Measurements from ENCODE around the gene RIN2. TPM values are rescaled to one million over a fixed set of nuclear protein-coding genes. Genes with fewer than 3 reads are reported as not detected.

The RIN2 gene
- total RNA-seq, 1 experiment from 2014 or later, result 36.7 TPM

DNA sequence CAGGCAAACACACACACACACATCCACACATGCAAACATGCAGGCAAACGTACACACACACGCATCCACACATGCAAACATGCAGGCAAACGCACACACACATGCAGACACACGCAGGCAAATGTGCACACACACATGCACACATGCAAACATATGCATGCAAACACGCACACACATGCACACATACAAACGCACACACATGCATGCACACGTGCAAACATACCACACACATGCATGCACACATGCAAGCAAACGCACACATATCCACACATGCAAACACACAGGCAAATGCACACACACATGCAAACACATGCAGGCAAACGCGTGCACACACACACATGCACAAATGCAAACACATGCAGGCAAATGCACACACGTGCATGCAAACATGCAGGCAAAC lies 46.9 kb upstream of the RIN2 start:
- H3K36me3 ChIP-seq (ENCODE audit: control insufficient read depth, insufficient read depth, low read length), result no peaks in the 10 kb centered on the region
- POLR2A ChIA-PET, result no interaction called here
- CTCF ChIA-PET, result no interaction called here

DNA sequence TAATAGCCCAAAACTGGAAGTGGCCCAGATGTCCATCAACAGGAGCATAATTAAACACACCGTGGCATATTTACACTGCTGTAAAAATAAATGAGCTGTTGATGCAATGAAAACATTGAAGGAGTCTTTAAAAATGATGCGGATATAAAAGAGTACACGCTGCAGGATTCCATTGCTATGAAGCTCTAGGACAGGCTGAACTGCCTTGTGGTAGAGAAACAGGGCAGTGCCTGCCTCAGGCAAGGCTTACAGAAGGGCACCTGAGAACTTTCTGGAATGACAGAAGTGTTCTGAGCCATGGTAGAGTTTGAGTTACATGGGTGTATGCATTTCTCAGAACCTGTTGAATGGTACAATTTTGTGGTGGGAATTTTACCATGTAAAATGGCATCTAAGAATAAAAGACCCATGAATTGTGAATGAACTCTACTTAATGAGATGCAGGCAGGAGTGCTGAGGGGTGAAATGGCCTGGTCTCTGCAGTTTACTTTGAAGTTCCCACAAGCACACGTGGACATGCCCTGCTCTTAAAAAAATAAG lies 45.3 kb upstream of the RIN2 start:
- Mint-ChIP-seq H3K27me3 (ENCODE audit: insufficient read depth, unreplicated experiment) (no peaks in the 10 kb centered on the region), H3K4me3 (ENCODE audit: unreplicated experiment) (no peak overlapping the region), H3K4me1 (ENCODE audit: low read depth, unreplicated experiment) (peaks cover 20% of the 10 kb centered on the region), H3K27ac (ENCODE audit: unreplicated experiment) (no peak overlapping the region), H3K9me3 (ENCODE audit: unreplicated experiment) (peaks cover 4% of the 10 kb centered on the region), H3K36me3 (ENCODE audit: insufficient read depth, unreplicated experiment) (no peaks in the 10 kb centered on the region)
- BruUV-seq (replicated peaks), result no TSS peak
- no peak for DNase-seq
- H3K4me1 ChIP-seq, result peaks cover 42% of the 10 kb centered on the region
- peaks cover 18% of the 10 kb centered on the region for H3K9me3 ChIP-seq
- no peaks in the 10 kb centered on the region for H3K36me3 ChIP-seq (ENCODE audit: control insufficient read depth, insufficient read depth, low read length)
- intact Hi-C loops (cut with micrococcal nuclease; ENCODE audit: unreplicated experiment), result no loop called here
- ChIA-PET POLR2A (no interaction called here), CTCF (no interaction called here)
- TF ChIP-seq, protein P1, sequence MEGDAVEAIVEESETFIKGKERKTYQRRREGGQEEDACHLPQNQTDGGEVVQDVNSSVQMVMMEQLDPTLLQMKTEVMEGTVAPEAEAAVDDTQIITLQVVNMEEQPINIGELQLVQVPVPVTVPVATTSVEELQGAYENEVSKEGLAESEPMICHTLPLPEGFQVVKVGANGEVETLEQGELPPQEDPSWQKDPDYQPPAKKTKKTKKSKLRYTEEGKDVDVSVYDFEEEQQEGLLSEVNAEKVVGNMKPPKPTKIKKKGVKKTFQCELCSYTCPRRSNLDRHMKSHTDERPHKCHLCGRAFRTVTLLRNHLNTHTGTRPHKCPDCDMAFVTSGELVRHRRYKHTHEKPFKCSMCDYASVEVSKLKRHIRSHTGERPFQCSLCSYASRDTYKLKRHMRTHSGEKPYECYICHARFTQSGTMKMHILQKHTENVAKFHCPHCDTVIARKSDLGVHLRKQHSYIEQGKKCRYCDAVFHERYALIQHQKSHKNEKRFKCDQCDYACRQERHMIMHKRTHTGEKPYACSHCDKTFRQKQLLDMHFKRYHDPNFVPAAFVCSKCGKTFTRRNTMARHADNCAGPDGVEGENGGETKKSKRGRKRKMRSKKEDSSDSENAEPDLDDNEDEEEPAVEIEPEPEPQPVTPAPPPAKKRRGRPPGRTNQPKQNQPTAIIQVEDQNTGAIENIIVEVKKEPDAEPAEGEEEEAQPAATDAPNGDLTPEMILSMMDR (IDR thresholded peaks at IDR 0.05; ENCODE audit: insufficient read depth in 1 of 2, low read depth in 1 of 2, low read length in 1 of 2, severe bottlenecking in 1 of 2, unreplicated experiment in 1 of 2), result no peak
- no peaks in the 10 kb centered on the region for H3K27me3 ChIP-seq (replicated peaks; ENCODE audit: control insufficient read depth, insufficient read depth, low read length)
- no peak overlapping the region for H3K4me3 ChIP-seq (ENCODE audit: low read depth, low read length)

More for the DNA sequence above, 46.9 kb upstream of the RIN2 start:
- no peaks in the 10 kb centered on the region for H3K36me3 Mint-ChIP-seq (ENCODE audit: insufficient read depth, unreplicated experiment)
- H3K9me3 Mint-ChIP-seq (ENCODE audit: unreplicated experiment), result no peaks in the 10 kb centered on the region
- H3K27ac Mint-ChIP-seq (ENCODE audit: unreplicated experiment), result no peak overlapping the region
- H3K4me1 Mint-ChIP-seq (ENCODE audit: low read depth, unreplicated experiment), result peaks cover 20% of the 10 kb centered on the region
- H3K27me3 Mint-ChIP-seq (ENCODE audit: insufficient read depth, unreplicated experiment), result no peaks in the 10 kb centered on the region
- BruUV-seq (replicated peaks), result no TSS peak
- Histone ChIP-seq H3K9me3 (peaks cover 7% of the 10 kb centered on the region; the same call in 1 of the 2 replicates), H3K27me3 (replicated peaks; ENCODE audit: control insufficient read depth, insufficient read depth, low read length) (no peaks in the 10 kb centered on the region), H3K4me1 (peaks cover 42% of the 10 kb centered on the region), H3K4me3 (ENCODE audit: low read depth, low read length) (no peak overlapping the region)
- TF ChIP-seq, protein P1 (IDR thresholded peaks at IDR 0.05; ENCODE audit: insufficient read depth in 1 of 2, low read depth in 1 of 2, low read length in 1 of 2, severe bottlenecking in 1 of 2, unreplicated experiment in 1 of 2), result no peak
- intact Hi-C loops (cut with micrococcal nuclease; ENCODE audit: unreplicated experiment), result no loop called here
- DNase-seq, result no peak
- peak overlapping the region; percentile 17 for H3K4me3 Mint-ChIP-seq (ENCODE audit: unreplicated experiment)

DNA sequence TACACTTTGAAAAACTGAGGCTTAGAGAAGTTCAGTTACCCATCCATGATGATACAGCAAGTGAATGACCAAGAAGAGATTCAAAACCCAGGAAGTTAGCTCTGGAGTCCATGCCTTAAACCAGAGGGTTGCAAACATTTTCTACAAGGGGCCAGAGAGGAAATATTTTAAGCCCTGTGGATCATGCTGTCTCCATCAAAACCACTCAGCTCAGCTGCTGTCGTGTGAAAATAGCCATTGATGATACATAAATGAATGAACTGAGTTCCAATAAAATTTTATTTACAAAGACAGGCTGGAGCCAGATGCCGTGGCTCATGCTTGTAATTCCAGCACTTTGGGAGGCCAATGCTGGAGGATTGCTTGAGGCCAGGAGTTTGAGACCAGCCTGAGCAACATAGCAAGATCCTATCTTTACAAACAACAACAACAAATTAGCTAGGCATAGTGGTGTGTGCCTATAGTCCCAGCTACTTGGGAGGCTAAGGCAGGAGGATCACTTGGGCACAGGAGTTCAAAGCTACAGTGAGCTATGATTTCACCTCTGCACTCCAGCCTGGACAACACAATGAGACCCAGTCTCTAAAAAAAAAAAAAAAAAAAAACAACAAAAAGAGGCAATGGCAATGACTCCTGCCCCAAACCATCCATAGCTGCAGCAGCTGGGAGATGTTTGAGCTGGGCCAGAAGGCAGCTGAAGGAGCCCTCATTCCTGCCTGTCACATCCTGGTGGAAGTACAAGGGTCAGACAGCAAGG lies 44.1 kb upstream of the RIN2 start:
- CTCF ChIA-PET, result interaction anchor here (0.6 to 0.7 kb wide), 4 partner anchors 21 to 712 kb away, joined by 3 to 11 read pairs (median 6); no protein-coding TSS in a partner anchor
- Histone ChIP-seq H3K4me3 (ENCODE audit: low read depth, low read length) (no peak overlapping the region), H3K9me3 (peaks cover 18% of the 10 kb centered on the region), H3K4me1 (peaks cover 42% of the 10 kb centered on the region), H3K27me3 (replicated peaks; ENCODE audit: control insufficient read depth, insufficient read depth, low read length) (no peaks in the 10 kb centered on the region), H3K36me3 (ENCODE audit: control insufficient read depth, insufficient read depth, low read length) (no peaks in the 10 kb centered on the region)
- Mint-ChIP-seq H3K4me1 (ENCODE audit: low read depth, unreplicated experiment) (peaks cover 20% of the 10 kb centered on the region), H3K9me3 (ENCODE audit: unreplicated experiment) (peaks cover 16% of the 10 kb centered on the region), H3K27ac (ENCODE audit: unreplicated experiment) (peak overlapping the region; percentile 84), H3K27me3 (ENCODE audit: insufficient read depth, unreplicated experiment) (no peaks in the 10 kb centered on the region), H3K4me3 (ENCODE audit: unreplicated experiment) (no peak overlapping the region), H3K36me3 (ENCODE audit: insufficient read depth, unreplicated experiment) (no peaks in the 10 kb centered on the region)
- TF ChIP-seq, protein P1 (IDR thresholded peaks at IDR 0.05; ENCODE audit: insufficient read depth in 1 of 2, low read depth in 1 of 2, low read length in 1 of 2, severe bottlenecking in 1 of 2, unreplicated experiment in 1 of 2), result no peak
- intact Hi-C loops (cut with micrococcal nuclease; ENCODE audit: unreplicated experiment), result loop anchor here (2.0 kb wide), 1 partner anchor 53 kb away; no protein-coding TSS in a partner anchor
- POLR2A ChIA-PET, result interaction anchor here (0.6 to 1.5 kb wide), 3 partner anchors 35 to 174 kb away, joined by 3 to 24 read pairs (median 6); no protein-coding TSS in a partner anchor
- BruUV-seq (replicated peaks), result no TSS peak
- peak; percentile 42 to 60 for DNase-seq
